ENCODE measurements around the gene EDC4.

The EDC4 gene

GRCh38 chr16:67919622-67920221 lies 46.9 kb downstream of the EDC4 start:
- no peak for TF ChIP-seq CTCF (conservative IDR thresholded peaks at IDR 0.05; ENCODE audit: low read depth, low read length)
- DNase-seq (ENCODE audit: low read depth) = no peak
- no peak overlapping the region for H3K4me3 ChIP-seq (ENCODE audit: low read length)

GRCh38 chr16:67922221-67922620 lies 49.4 kb downstream of the EDC4 start:
- H3K4me3 ChIP-seq (ENCODE audit: low read length) = no peak overlapping the region
- no peak for TF ChIP-seq CTCF (conservative IDR thresholded peaks at IDR 0.05; ENCODE audit: low read depth, low read length)
- no peak for DNase-seq (ENCODE audit: low read depth)

GRCh38 chr16:67922740-67923139 lies 49.9 kb downstream of the EDC4 start:
- no peak for DNase-seq (ENCODE audit: low read depth)
- no peak for TF ChIP-seq CTCF (conservative IDR thresholded peaks at IDR 0.05; ENCODE audit: low read depth, low read length)
- no peak overlapping the region for H3K4me3 ChIP-seq (ENCODE audit: low read length)

GRCh38 chr16:67923414-67924116 lies 50.7 kb downstream of the EDC4 start:
- no peak overlapping the region for H3K4me3 ChIP-seq (ENCODE audit: low read length)
- no peak for DNase-seq (ENCODE audit: low read depth)
- no peak for TF ChIP-seq CTCF (conservative IDR thresholded peaks at IDR 0.05; ENCODE audit: low read depth, low read length)

- no peak overlapping the region for H3K4me3 ChIP-seq (ENCODE audit: low read length)
- DNase-seq (ENCODE audit: low read depth) = no peak
- TF ChIP-seq CTCF (conservative IDR thresholded peaks at IDR 0.05; ENCODE audit: low read depth, low read length) = no peak
Measured at GRCh38 chr16:67924140-67924906, 51.5 kb downstream of the EDC4 start.

- DNase-seq (ENCODE audit: low read depth) = no peak
- no peak overlapping the region for H3K4me3 ChIP-seq (ENCODE audit: low read length)
- peak; percentile 13 for TF ChIP-seq CTCF (conservative IDR thresholded peaks at IDR 0.05; ENCODE audit: low read depth, low read length)
Measured at GRCh38 chr16:67926181-67926750, 53.4 kb downstream of the EDC4 start.

All from retinal pigment epithelial cell (primary cell).